Caco-2 (cell line): ENCODE results near the gene ZAP70. TPM values are rescaled to one million over a fixed set of nuclear protein-coding genes. Genes with fewer than 3 reads are reported as not detected.

Source experiments
- BruUV-seq: library from RNA; stranded (reverse); fragments of 400-500 nt; replicated peaks from 2 replicates; lab custom pipeline; 2021; lab: Mats Ljungman, UMichigan
- CTCF ChIA-PET: fragments of 300-600 bp; sonication (Branson Sonifier 250); formaldehyde crosslinking; loops from one replicate; lab custom pipeline; 2022; ENCODE audit warnings: antibody characterized with exemption; lab: Charles Lee
- POLR2A ChIA-PET: fragments of 300-600 bp; sonication (Branson Sonifier 250); formaldehyde crosslinking; loops from one replicate; lab custom pipeline; 2022; ENCODE audit warnings: antibody characterized with exemption; lab: Charles Lee
- DNase-seq, 2 experiments: peaks; one replicate each; pipeline versions ENCODE4 v3.0.0 to v3.0.0-alpha.2; 2020 to 2022
- H3K27me3 ChIP-seq: replicated peaks from 2 replicates; pipeline ENCODE4 v1.6.0; 2011; ENCODE audit warnings: low read length; ENCODE audit not compliant: control insufficient read depth, insufficient read depth
- H3K36me3 ChIP-seq: 2 replicates; pipeline ENCODE4 v1.5.1; 2011; ENCODE audit warnings: low read length; ENCODE audit not compliant: control insufficient read depth, insufficient read depth
- H3K4me1 ChIP-seq: fragments of 250-450 bp; sonication (Bioruptor Pico); 2 replicates; pipeline ENCODE4 v1.5.1; 2020; ENCODE audit warnings: mild to moderate bottlenecking
- H3K4me3 ChIP-seq: 2 replicates; pipeline ENCODE4 v1.5.1; 2011; ENCODE audit warnings: low read depth, mild to moderate bottlenecking, control low read depth, low read length
- H3K9me3 ChIP-seq: fragments of 250-450 bp; sonication (Bioruptor Pico); 2 replicates; pipeline ENCODE4 v1.5.1; 2020; ENCODE audit warnings: mild to moderate bottlenecking, moderate library complexity
- H3K27ac Mint-ChIP-seq: one replicate; pipeline ENCODE4 v1.8.0; 2022; ENCODE audit warnings: mixed read lengths; ENCODE audit not compliant: unreplicated experiment
- H3K27me3 Mint-ChIP-seq: one replicate; pipeline ENCODE4 v1.8.0; 2022; ENCODE audit warnings: mixed read lengths; ENCODE audit not compliant: insufficient read depth, unreplicated experiment
- H3K36me3 Mint-ChIP-seq: one replicate; pipeline ENCODE4 v1.8.0; 2022; ENCODE audit warnings: mild to moderate bottlenecking, mixed read lengths; ENCODE audit not compliant: insufficient read depth, unreplicated experiment
- H3K4me1 Mint-ChIP-seq: one replicate; pipeline ENCODE4 v1.8.0; 2022; ENCODE audit warnings: low read depth, mixed read lengths; ENCODE audit not compliant: unreplicated experiment
- H3K4me3 Mint-ChIP-seq: one replicate; pipeline ENCODE4 v1.8.0; 2022; ENCODE audit warnings: mild to moderate bottlenecking, moderate library complexity, mixed read lengths; ENCODE audit not compliant: unreplicated experiment
- H3K9me3 Mint-ChIP-seq: one replicate; pipeline ENCODE4 v1.8.0; 2022; ENCODE audit warnings: mixed read lengths; ENCODE audit not compliant: unreplicated experiment
- intact Hi-C: fragments of 100-400 bp; cut with micrococcal nuclease; formaldehyde crosslinking; loops from one replicate; pipeline ENCODE4 v1.10.0; 2022; ENCODE audit not compliant: unreplicated experiment
- total RNA-seq: library from RNA; stranded (reverse); gene quantifications from 2 replicates; pipeline ENCODE4 v1.2.3, GENCODE V29; 2022
- TF ChIP-seq, protein P1 (sequence below), 2 experiments: fragments of 200-600 bp in 1 of 2; IDR thresholded peaks; 1 replicate in 1 of 2; 2 replicates in 1 of 2; pipeline versions ENCODE4 v1.5.1 to v1.8.0; 2011 to 2022; ENCODE audit warnings: antibody characterized with exemption in 1 of 2, control low read depth in 1 of 2, inconsistent platforms in 1 of 2, low read depth in 1 of 2, low read length in 1 of 2, mild to moderate bottlenecking in 1 of 2, moderate library complexity in 1 of 2; ENCODE audit not compliant: insufficient read depth in 1 of 2, severe bottlenecking in 1 of 2, unreplicated experiment in 1 of 2

The ZAP70 gene
- total RNA-seq, 1 experiment from 2014 or later: 0.82 TPM

DNA sequence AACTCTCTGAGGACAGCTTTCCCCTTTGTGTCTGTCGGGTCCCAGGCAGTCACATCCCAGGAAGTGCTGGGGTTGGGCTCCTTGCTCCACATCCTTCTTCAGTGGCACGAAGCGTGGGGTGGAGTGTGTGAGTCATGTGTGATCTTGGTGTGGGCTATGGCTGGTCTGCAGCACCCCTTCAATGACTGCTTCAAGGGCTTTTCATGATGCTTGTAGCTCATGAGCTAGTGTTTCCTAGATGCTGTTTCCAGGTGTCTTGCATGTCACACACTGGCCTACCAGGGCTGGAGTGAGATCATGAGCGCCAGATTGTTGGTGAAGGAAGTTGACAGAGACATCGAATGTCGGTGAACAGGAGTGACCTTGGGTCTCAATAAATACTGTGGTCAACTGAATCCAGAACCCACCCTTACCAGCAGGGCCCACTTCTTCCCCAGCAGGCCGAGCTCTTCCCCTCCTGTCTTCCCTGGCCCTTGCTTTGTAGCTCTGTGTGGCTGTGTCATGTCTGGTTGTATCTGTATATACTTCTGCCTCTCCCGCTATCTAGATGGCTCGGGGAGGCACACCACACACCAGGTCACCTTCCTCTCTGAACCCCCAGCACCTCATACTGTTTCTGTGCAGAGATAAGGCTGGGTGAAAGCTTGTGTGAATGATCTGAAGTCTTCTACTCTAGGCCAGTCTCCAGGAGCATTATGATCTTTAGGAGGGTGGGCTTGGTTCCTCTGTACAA, 40.0 kb upstream of the ZAP70 start:
- Histone ChIP-seq H3K4me3 (no peak overlapping the region), H3K36me3 (no peaks in the 10 kb centered on the region), H3K9me3 (no peaks in the 10 kb centered on the region), H3K27me3 (no peaks in the 10 kb centered on the region), H3K4me1 (peaks cover 6% of the 10 kb centered on the region)
- Mint-ChIP-seq H3K4me3 (no peak overlapping the region), H3K36me3 (no peaks in the 10 kb centered on the region), H3K27ac (no peak overlapping the region), H3K9me3 (no peaks in the 10 kb centered on the region), H3K27me3 (no peaks in the 10 kb centered on the region), H3K4me1 (no peaks in the 10 kb centered on the region)
- DNase-seq: no peak
- POLR2A ChIA-PET: interaction anchor here (0.6 kb wide), 1 partner anchor 10 kb away, joined by 4 read pairs; no protein-coding TSS in a partner anchor
- BruUV-seq: no TSS peak
- CTCF ChIA-PET: interaction anchor here (0.8 kb wide), 1 partner anchor 9 kb away, joined by 3 read pairs; the partner anchor contains the start of gene ACTR1B
- intact Hi-C loops: no loop called here
- TF ChIP-seq, protein P1, sequence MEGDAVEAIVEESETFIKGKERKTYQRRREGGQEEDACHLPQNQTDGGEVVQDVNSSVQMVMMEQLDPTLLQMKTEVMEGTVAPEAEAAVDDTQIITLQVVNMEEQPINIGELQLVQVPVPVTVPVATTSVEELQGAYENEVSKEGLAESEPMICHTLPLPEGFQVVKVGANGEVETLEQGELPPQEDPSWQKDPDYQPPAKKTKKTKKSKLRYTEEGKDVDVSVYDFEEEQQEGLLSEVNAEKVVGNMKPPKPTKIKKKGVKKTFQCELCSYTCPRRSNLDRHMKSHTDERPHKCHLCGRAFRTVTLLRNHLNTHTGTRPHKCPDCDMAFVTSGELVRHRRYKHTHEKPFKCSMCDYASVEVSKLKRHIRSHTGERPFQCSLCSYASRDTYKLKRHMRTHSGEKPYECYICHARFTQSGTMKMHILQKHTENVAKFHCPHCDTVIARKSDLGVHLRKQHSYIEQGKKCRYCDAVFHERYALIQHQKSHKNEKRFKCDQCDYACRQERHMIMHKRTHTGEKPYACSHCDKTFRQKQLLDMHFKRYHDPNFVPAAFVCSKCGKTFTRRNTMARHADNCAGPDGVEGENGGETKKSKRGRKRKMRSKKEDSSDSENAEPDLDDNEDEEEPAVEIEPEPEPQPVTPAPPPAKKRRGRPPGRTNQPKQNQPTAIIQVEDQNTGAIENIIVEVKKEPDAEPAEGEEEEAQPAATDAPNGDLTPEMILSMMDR (IDR thresholded peaks at IDR 0.05; ENCODE audit: insufficient read depth in 1 of 2, low read depth in 1 of 2, low read length in 1 of 2, severe bottlenecking in 1 of 2, unreplicated experiment in 1 of 2): no peak

DNA sequence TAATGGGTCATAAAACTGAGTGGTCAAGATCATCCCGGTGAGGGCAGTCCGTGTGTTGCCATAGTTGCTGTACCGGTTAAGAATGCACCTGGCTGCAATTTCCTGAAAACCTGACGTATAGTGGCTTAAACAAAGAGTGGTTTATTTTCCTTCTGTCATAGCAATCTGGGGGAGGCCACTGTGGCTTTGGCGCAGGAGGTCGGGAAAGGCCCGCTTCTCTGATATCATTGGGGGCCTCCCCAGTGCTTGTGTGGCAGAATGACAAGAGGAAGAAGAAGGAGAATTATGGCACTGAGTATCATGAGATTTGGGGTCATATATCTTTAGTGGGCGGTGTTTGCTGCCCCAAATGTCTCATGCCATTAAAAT, 39.5 kb upstream of the ZAP70 start:
- H3K36me3 ChIP-seq: no peaks in the 10 kb centered on the region

DNA sequence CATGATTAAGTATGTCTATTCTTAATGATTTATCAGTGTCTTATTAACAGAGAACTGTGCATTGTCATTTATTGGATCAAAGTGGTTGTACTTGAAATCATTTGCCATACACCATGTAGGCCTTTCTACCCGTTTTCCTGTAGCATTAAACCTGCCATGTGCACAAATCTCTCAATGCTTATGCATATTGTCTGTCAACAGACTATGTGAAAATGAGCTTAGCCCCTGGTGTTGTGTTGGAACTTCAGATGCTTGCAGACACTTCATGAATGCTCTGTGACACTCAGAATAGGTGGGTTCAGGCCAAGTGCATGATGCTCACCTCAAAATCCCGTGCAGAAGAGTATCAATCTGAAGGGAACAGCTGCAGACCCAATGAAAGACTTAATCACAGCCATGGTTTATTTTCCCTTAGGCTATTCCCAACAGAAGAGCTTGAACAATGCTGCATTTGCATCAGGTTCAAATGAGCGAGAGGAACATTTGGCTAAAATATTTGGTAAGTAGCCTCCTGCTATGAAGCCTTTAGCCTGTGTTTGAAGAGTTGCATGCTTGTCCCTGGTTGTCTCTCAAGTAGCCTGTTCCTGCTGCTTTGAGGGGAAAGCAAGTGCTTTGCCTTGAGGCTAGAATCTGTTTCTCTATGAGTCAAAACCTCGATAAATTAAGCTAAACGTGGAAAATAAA, 37.8 kb upstream of the ZAP70 start:
- POLR2A ChIA-PET: no interaction called here

More for the DNA sequence above, 39.5 kb upstream of the ZAP70 start:
- H3K4me3 Mint-ChIP-seq: no peak overlapping the region
- H3K27me3 ChIP-seq: no peaks in the 10 kb centered on the region
- no peaks in the 10 kb centered on the region for H3K9me3 ChIP-seq
- no peak overlapping the region for H3K27ac Mint-ChIP-seq
- H3K4me3 ChIP-seq: no peak overlapping the region
- no peaks in the 10 kb centered on the region for H3K9me3 Mint-ChIP-seq
- intact Hi-C loops: no loop called here
- no peak for DNase-seq
- peaks cover 6% of the 10 kb centered on the region for H3K4me1 ChIP-seq
- TF ChIP-seq, protein P1 (IDR thresholded peaks at IDR 0.05; ENCODE audit: insufficient read depth in 1 of 2, low read depth in 1 of 2, low read length in 1 of 2, severe bottlenecking in 1 of 2, unreplicated experiment in 1 of 2): no peak
- no peaks in the 10 kb centered on the region for H3K27me3 Mint-ChIP-seq
- CTCF ChIA-PET: interaction anchor here (0.8 kb wide), 1 partner anchor 10 kb away, joined by 3 read pairs; the partner anchor contains the start of gene ACTR1B
- H3K36me3 Mint-ChIP-seq: no peaks in the 10 kb centered on the region
- POLR2A ChIA-PET: interaction anchor here (0.6 kb wide), 1 partner anchor 11 kb away, joined by 4 read pairs; no protein-coding TSS in a partner anchor
- BruUV-seq: no TSS peak
- H3K4me1 Mint-ChIP-seq: no peaks in the 10 kb centered on the region

More for the DNA sequence above, 37.8 kb upstream of the ZAP70 start:
- Mint-ChIP-seq H3K27ac (no peak overlapping the region), H3K9me3 (no peaks in the 10 kb centered on the region), H3K27me3 (no peaks in the 10 kb centered on the region), H3K4me3 (no peak overlapping the region), H3K4me1 (no peaks in the 10 kb centered on the region), H3K36me3 (no peaks in the 10 kb centered on the region)
- BruUV-seq: no TSS peak
- CTCF ChIA-PET: interaction anchor here (0.7 to 2.1 kb wide), 3 partner anchors 11 to 283 kb away, joined by 3 to 7 read pairs (median 7); partner anchors contain the start of gene ACTR1B
- no peaks in the 10 kb centered on the region for H3K36me3 ChIP-seq
- intact Hi-C loops: no loop called here
- peaks cover 6% of the 10 kb centered on the region for H3K4me1 ChIP-seq
- no peaks in the 10 kb centered on the region for H3K27me3 ChIP-seq
- H3K9me3 ChIP-seq: no peaks in the 10 kb centered on the region; the same call in 1 of the 2 replicates
- no peak for DNase-seq
- TF ChIP-seq, protein P1 (IDR thresholded peaks at IDR 0.05; ENCODE audit: insufficient read depth in 1 of 2, low read depth in 1 of 2, low read length in 1 of 2, severe bottlenecking in 1 of 2, unreplicated experiment in 1 of 2): no peak
- H3K4me3 ChIP-seq: no peak overlapping the region
